HEK293T (cell line): ENCODE measurements around the gene MAPRE2.

Experiments used
- CTBP1 ChIP-seq: fragments of 450-650 bp; IDR thresholded peaks from 2 replicates; pipeline ENCODE4 v1.6.1; 2016; ENCODE audit warnings: borderline replicate concordance
- ELF4 ChIP-seq: fragments of 450-650 bp; IDR thresholded peaks from 2 replicates; pipeline ENCODE4 v1.6.1; 2017; ENCODE audit warnings: antibody characterized with exemption
- FOXA1 ChIP-seq: fragments of 450-650 bp; IDR thresholded peaks from 2 replicates; pipeline ENCODE4 v1.6.1; 2016; ENCODE audit warnings: mild to moderate bottlenecking
- FOXK2 ChIP-seq: fragments of 450-650 bp; IDR thresholded peaks from 2 replicates; pipeline ENCODE4 v1.6.1; 2016; ENCODE audit warnings: mild to moderate bottlenecking
- FOXM1 ChIP-seq: fragments of 450-650 bp; IDR thresholded peaks from 2 replicates; pipeline ENCODE4 v1.6.1; 2017; ENCODE audit warnings: mild to moderate bottlenecking, borderline replicate concordance
- HDGF ChIP-seq: fragments of 450-650 bp; IDR thresholded peaks from 2 replicates; pipeline ENCODE4 v1.6.1; 2017; ENCODE audit warnings: antibody characterized with exemption, borderline replicate concordance
- L3MBTL2 ChIP-seq: fragments of 450-650 bp; conservative IDR thresholded peaks from 2 replicates; pipeline ENCODE4 v1.6.1; 2016; ENCODE audit warnings: mild to moderate bottlenecking
- NFRKB ChIP-seq: fragments of 450-650 bp; IDR thresholded peaks from 2 replicates; pipeline ENCODE4 v1.6.1; 2016; ENCODE audit warnings: mild to moderate bottlenecking, moderate library complexity
- PKNOX1 ChIP-seq: fragments of 450-650 bp; IDR thresholded peaks from 2 replicates; pipeline ENCODE4 v1.6.1; 2016
- SP1 ChIP-seq: fragments of 450-650 bp; IDR thresholded peaks from 2 replicates; pipeline ENCODE4 v1.6.1; 2017
- SUZ12 ChIP-seq: fragments of 450-650 bp; IDR thresholded peaks from 2 replicates; pipeline ENCODE4 v1.6.1; 2016; ENCODE audit warnings: mild to moderate bottlenecking
- ZNF384 ChIP-seq: fragments of 450-650 bp; IDR thresholded peaks from 2 replicates; pipeline ENCODE4 v1.6.1; 2016

GRCh38 chr18:35153609-35154272 lies 112.5 kb downstream of the MAPRE2 start:
- TF ChIP-seq CTBP1 (no peak), FOXA1 (no peak), SUZ12 (no peak), ELF4 (no peak), NFRKB (no peak), FOXM1 (no peak), L3MBTL2 (no peak), FOXK2 (no peak), HDGF (no peak), ZNF384 (no peak), SP1 (no peak), PKNOX1 (no peak)
